GM19043 (cell line): Measurements from ENCODE around the gene MME.

ENCODE experiments used
- ATAC-seq: cut with Tn5 transposase; IDR thresholded peaks from one replicate; pipeline ENCODE4 v1.9.1; 2021; ENCODE audit warnings: low read depth; ENCODE audit not compliant: unreplicated experiment

MME gene

DNA sequence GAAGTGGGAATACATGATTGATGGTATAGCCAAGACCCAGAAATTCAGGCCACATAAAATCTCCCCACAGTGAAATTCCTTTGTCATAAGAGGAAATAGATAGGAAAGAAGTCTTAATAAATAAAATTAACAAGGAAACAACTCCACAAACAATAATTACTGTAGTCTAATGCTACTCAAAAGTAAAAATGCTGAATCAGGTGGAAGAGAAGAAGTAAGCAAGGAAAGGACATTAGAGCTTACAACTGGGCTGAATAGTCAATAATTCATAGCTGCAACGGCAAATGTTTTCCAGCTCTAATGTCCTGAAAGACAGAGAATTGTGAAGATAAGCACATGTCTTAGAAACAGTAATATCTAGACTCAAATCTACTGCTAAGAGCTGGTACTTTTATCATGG, 149.0 kb downstream of the MME start:
- ATAC-seq, result no peak

DNA sequence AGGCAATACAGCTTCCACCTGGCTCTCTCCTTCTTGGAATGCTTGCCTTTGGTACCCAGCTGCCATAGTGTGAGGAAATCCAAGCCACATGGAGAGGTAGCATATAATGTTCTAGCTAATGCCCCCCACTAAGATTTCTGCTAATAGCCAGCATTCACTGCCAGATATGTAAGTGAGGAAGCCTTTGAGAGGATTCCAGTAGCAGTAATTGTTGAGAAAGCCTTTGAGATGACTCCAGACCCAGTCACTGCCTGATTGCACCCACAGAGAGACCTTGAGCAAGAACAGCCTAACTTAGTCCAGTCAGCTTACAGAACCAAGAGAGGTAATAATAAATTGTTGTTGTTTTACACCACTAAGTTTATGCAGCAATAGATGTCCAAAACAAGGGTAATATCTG, 150.3 kb downstream of the MME start:
- no peak for ATAC-seq

DNA sequence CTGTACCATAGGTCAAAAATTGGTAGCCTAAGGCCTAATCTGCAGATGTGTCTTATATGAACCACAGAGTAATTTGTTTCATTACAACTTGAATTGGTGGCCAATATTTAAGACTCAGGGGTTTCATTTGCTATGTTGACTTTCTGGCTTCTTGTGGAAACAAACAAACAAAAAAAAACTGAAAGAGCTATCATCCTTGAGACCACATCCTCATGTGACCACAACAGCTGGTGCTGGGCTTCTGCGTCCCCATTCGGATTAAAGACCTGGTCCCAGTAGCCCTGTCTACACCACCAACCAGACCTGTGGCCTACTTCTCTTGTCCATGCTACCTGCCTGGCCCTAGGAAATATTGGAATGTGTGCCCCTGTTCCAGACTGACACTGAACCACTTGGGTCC, 151.7 kb downstream of the MME start:
- no peak for ATAC-seq

DNA sequence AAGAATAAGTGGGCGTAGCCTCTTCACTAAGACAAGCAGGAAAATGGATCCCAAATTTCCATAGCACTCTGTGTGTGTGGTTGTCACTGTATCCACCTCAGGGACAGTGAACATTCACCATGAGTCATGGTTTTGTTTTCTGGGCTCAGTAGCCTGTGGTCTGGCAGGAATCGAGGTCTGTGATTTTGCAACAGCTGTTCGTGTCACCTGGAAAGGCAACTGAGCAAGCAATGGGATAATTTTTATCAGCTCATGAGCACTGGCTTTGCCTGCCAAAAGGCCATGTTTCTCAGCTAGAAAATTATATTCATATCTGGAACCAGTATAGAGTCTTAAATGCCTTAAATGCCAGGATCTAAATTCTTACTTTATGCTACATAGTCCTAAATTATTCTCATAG, 152.5 kb downstream of the MME start:
- no peak for ATAC-seq

DNA sequence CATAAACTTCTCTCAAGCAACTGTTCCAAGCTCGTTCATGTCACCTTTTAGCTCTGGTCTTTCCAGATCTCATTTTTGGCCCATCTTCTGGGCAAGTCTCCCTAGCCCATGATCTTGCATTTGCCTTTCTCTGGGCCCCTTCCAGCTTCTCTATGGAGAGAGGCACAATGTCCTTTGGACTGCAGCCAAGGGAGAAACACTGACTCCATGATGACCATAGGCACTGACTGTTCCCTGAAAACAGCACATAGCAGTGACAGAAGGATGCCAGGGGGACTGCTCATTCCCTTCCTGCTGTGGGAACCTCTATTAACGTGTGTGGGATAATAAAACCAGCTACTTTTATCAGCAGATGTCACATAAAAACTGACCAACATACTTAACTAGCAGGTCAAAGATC, 153.1 kb downstream of the MME start:
- no peak for ATAC-seq
